HEK293 (cell line): Measurements from ENCODE around the gene KIZ.

Experiments used
- BCL11A ChIP-seq: fragments of 450-650 bp; formaldehyde crosslinking; IDR thresholded peaks from 2 replicates; pipeline ENCODE4 v1.5.1; 2016; ENCODE audit warnings: low read depth, missing biosample characterization, missing genetic modification characterization
- MZF1 ChIP-seq: fragments of 450-650 bp; formaldehyde crosslinking; IDR thresholded peaks from 2 replicates; pipeline ENCODE4 v1.5.1; 2017; ENCODE audit warnings: missing biosample characterization, missing genetic modification characterization, borderline replicate concordance
- OVOL3 ChIP-seq: fragments of 450-650 bp; formaldehyde crosslinking; IDR thresholded peaks from 2 replicates; pipeline ENCODE4 v1.5.1; 2016; ENCODE audit warnings: missing biosample characterization, missing genetic modification characterization
- ZBTB8A ChIP-seq: fragments of 450-650 bp; formaldehyde crosslinking; IDR thresholded peaks from 2 replicates; pipeline ENCODE4 v1.5.1; 2016; ENCODE audit warnings: missing biosample characterization, missing genetic modification characterization
- ZNF561 ChIP-seq: fragments of 450-650 bp; IDR thresholded peaks from 2 replicates; pipeline ENCODE4 v1.5.1; 2018; ENCODE audit warnings: missing biosample characterization, missing genetic modification characterization, borderline replicate concordance
- ZNF654 ChIP-seq: fragments of 450-650 bp; formaldehyde crosslinking; IDR thresholded peaks from 2 replicates; pipeline ENCODE4 v1.5.1; 2016; ENCODE audit warnings: low read depth, missing biosample characterization, missing genetic modification characterization
- ZSCAN23 ChIP-seq: fragments of 450-650 bp; formaldehyde crosslinking; IDR thresholded peaks from 2 replicates; pipeline ENCODE4 v1.5.1; 2016; ENCODE audit warnings: missing biosample characterization, missing genetic modification characterization
- TF ChIP-seq, protein P1 (sequence below): fragments of 450-650 bp; formaldehyde crosslinking; IDR thresholded peaks from 2 replicates; pipeline ENCODE4 v1.5.1; 2016; ENCODE audit warnings: missing biosample characterization, missing genetic modification characterization
- TF ChIP-seq, protein P2 (sequence below): fragments of 450-650 bp; formaldehyde crosslinking; IDR thresholded peaks from 2 replicates; pipeline ENCODE4 v1.5.1; 2016; ENCODE audit warnings: missing biosample characterization, missing genetic modification characterization
- TF ChIP-seq, protein P3 (sequence below): fragments of 450-650 bp; formaldehyde crosslinking; IDR thresholded peaks from 2 replicates; pipeline ENCODE4 v1.5.1; 2017; ENCODE audit warnings: missing biosample characterization, missing genetic modification characterization
- TF ChIP-seq, protein P4 (sequence below): fragments of 450-650 bp; formaldehyde crosslinking; IDR thresholded peaks from 2 replicates; pipeline ENCODE4 v1.5.1; 2016; ENCODE audit warnings: missing biosample characterization, missing genetic modification characterization, low read depth
- TF ChIP-seq, protein P5 (sequence below): fragments of 450-650 bp; formaldehyde crosslinking; IDR thresholded peaks from 2 replicates; pipeline ENCODE4 v1.5.1; 2016; ENCODE audit warnings: missing biosample characterization, missing genetic modification characterization
- TF ChIP-seq, protein P6 (sequence below): fragments of 450-650 bp; formaldehyde crosslinking; IDR thresholded peaks from 2 replicates; pipeline ENCODE4 v1.5.1; 2016; ENCODE audit warnings: missing biosample characterization, missing genetic modification characterization

DNA sequence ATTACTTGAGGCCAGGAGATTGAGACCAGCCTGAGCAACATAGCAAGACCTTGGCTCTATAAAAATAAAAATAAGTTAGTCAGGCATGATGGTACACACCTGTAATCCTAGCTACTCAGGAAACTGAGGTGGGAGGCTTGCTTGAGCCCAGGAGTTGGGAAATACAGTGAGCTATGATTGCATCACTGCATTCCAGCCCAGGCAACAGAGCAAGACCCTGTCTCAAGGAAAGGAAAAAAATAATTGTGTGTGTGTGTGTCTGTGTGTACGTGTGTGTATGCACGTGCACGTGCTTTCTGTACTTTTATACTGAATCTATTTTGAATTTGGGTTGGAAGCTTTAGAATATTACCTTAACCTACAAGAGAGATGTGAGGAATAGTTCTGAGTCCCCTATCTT is 58.9 kb downstream of the KIZ start:
- no peak for TF ChIP-seq ZNF561 (tag by site-specific recombination)
- TF ChIP-seq, protein P1, sequence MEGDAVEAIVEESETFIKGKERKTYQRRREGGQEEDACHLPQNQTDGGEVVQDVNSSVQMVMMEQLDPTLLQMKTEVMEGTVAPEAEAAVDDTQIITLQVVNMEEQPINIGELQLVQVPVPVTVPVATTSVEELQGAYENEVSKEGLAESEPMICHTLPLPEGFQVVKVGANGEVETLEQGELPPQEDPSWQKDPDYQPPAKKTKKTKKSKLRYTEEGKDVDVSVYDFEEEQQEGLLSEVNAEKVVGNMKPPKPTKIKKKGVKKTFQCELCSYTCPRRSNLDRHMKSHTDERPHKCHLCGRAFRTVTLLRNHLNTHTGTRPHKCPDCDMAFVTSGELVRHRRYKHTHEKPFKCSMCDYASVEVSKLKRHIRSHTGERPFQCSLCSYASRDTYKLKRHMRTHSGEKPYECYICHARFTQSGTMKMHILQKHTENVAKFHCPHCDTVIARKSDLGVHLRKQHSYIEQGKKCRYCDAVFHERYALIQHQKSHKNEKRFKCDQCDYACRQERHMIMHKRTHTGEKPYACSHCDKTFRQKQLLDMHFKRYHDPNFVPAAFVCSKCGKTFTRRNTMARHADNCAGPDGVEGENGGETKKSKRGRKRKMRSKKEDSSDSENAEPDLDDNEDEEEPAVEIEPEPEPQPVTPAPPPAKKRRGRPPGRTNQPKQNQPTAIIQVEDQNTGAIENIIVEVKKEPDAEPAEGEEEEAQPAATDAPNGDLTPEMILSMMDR (tag by site-specific recombination) = no peak
- TF ChIP-seq, protein P2, sequence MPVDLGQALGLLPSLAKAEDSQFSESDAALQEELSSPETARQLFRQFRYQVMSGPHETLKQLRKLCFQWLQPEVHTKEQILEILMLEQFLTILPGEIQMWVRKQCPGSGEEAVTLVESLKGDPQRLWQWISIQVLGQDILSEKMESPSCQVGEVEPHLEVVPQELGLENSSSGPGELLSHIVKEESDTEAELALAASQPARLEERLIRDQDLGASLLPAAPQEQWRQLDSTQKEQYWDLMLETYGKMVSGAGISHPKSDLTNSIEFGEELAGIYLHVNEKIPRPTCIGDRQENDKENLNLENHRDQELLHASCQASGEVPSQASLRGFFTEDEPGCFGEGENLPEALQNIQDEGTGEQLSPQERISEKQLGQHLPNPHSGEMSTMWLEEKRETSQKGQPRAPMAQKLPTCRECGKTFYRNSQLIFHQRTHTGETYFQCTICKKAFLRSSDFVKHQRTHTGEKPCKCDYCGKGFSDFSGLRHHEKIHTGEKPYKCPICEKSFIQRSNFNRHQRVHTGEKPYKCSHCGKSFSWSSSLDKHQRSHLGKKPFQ = no peak
- TF ChIP-seq, protein P3, sequence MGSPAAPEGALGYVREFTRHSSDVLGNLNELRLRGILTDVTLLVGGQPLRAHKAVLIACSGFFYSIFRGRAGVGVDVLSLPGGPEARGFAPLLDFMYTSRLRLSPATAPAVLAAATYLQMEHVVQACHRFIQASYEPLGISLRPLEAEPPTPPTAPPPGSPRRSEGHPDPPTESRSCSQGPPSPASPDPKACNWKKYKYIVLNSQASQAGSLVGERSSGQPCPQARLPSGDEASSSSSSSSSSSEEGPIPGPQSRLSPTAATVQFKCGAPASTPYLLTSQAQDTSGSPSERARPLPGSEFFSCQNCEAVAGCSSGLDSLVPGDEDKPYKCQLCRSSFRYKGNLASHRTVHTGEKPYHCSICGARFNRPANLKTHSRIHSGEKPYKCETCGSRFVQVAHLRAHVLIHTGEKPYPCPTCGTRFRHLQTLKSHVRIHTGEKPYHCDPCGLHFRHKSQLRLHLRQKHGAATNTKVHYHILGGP = no peak
- TF ChIP-seq, protein P4, sequence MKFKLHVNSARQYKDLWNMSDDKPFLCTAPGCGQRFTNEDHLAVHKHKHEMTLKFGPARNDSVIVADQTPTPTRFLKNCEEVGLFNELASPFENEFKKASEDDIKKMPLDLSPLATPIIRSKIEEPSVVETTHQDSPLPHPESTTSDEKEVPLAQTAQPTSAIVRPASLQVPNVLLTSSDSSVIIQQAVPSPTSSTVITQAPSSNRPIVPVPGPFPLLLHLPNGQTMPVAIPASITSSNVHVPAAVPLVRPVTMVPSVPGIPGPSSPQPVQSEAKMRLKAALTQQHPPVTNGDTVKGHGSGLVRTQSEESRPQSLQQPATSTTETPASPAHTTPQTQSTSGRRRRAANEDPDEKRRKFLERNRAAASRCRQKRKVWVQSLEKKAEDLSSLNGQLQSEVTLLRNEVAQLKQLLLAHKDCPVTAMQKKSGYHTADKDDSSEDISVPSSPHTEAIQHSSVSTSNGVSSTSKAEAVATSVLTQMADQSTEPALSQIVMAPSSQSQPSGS = no peak
- no peak for TF ChIP-seq ZBTB8A (tag by site-specific recombination)
- TF ChIP-seq, protein P5, sequence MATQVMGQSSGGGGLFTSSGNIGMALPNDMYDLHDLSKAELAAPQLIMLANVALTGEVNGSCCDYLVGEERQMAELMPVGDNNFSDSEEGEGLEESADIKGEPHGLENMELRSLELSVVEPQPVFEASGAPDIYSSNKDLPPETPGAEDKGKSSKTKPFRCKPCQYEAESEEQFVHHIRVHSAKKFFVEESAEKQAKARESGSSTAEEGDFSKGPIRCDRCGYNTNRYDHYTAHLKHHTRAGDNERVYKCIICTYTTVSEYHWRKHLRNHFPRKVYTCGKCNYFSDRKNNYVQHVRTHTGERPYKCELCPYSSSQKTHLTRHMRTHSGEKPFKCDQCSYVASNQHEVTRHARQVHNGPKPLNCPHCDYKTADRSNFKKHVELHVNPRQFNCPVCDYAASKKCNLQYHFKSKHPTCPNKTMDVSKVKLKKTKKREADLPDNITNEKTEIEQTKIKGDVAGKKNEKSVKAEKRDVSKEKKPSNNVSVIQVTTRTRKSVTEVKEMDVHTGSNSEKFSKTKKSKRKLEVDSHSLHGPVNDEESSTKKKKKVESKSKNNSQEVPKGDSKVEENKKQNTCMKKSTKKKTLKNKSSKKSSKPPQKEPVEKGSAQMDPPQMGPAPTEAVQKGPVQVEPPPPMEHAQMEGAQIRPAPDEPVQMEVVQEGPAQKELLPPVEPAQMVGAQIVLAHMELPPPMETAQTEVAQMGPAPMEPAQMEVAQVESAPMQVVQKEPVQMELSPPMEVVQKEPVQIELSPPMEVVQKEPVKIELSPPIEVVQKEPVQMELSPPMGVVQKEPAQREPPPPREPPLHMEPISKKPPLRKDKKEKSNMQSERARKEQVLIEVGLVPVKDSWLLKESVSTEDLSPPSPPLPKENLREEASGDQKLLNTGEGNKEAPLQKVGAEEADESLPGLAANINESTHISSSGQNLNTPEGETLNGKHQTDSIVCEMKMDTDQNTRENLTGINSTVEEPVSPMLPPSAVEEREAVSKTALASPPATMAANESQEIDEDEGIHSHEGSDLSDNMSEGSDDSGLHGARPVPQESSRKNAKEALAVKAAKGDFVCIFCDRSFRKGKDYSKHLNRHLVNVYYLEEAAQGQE = no peak
- TF ChIP-seq ZSCAN23 = no peak
- TF ChIP-seq MZF1 (tag by site-specific recombination) = no peak
- no peak for TF ChIP-seq BCL11A (tag by site-specific recombination)
- no peak for TF ChIP-seq ZNF654 (tag by site-specific recombination)
- TF ChIP-seq, protein P6, sequence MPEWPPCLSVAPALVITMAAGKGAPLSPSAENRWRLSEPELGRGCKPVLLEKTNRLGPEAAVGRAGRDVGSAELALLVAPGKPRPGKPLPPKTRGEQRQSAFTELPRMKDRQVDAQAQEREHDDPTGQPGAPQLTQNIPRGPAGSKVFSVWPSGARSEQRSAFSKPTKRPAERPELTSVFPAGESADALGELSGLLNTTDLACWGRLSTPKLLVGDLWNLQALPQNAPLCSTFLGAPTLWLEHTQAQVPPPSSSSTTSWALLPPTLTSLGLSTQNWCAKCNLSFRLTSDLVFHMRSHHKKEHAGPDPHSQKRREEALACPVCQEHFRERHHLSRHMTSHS (tag by site-specific recombination) = no peak
- TF ChIP-seq OVOL3 (tag by site-specific recombination) = no peak
